Upper lobe of right lung (tissue), 1 donor: ENCODE data around the gene CHST2. TPM values are rescaled to one million over a fixed set of nuclear protein-coding genes. Genes with fewer than 3 reads are reported as not detected.

Experiments used
- ATAC-seq: fragments of 200-7000 bp; cut with Tn5 transposase; one replicate; pipeline ENCODE4 v1.9.1; 2020; ENCODE audit warnings: mild to moderate bottlenecking, moderate library complexity
- DNase-seq: peaks from one replicate; pipeline ENCODE4 v3.0.0-alpha.2; 2020
- H3K27ac ChIP-seq: fragments of 200-600 bp; one replicate; pipeline ENCODE4 v1.8.0; 2022
- H3K27me3 ChIP-seq: fragments of 200-600 bp; one replicate; pipeline ENCODE4 v1.8.0; 2022; ENCODE audit warnings: mild to moderate bottlenecking
- H3K36me3 ChIP-seq: fragments of 200-600 bp; one replicate; pipeline ENCODE4 v1.8.0; 2022
- H3K4me1 ChIP-seq: fragments of 200-600 bp; one replicate; pipeline ENCODE4 v1.8.0; 2022
- H3K4me3 ChIP-seq: fragments of 200-600 bp; one replicate; pipeline ENCODE4 v1.8.0; 2022; ENCODE audit warnings: mild to moderate bottlenecking
- H3K9me3 ChIP-seq: fragments of 200-600 bp; one replicate; pipeline ENCODE4 v1.8.0; 2022
- intact Hi-C: fragments of 100-400 bp; cut with DNase I; formaldehyde crosslinking; loops from one replicate; pipeline ENCODE4 v1.11.0; 2022
- total RNA-seq: library from RNA; stranded (reverse); fragmentation: NEBNext Ultra II Directional; extraction: Animal tissue kit (Norgen Biotek cat#: 25700); gene quantifications from one replicate; pipeline ENCODE4 v1.2.1, GENCODE V29; 2021
- TF ChIP-seq, protein P1 (sequence below): fragments of 200-600 bp; IDR thresholded peaks from one replicate; pipeline ENCODE4 v1.8.0; 2022; ENCODE audit warnings: antibody characterized with exemption
- donor health status: DM: no; HTN: yes; CAD: no; lungs with severe emphysema.

CHST2 gene
- total RNA-seq, 1 donor from 2014 or later = 8.2 TPM

DNA sequence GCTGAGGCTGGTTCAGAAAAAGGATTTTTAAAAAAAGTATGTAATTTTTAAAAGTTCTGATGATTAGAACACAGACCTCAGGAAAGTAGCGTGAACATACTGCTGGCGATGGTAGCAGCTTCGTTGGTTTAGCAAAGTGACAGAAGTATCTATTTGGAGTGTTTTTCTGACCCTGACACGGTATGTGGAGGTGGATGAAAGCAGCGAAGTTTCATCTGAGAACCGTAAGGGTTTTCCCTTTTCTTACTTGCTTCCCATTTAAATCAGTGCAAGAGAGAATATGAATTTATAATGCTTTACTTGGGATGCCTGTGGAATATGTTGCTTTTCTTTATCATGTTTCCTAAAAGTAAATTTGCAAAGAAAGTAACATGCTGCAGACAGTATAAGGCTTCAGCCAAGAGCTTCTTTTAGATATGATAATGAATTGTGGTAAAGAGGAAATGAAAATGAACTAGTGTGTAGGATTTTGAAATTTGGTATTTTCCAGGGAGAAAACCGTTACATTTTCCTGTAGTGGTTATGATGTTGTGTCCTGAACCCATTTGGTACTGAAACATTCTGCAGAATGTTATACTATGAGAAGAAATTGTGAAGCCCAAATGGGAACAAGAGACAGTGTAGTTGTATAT lies 3.9 kb downstream of the CHST2 start:
- no peak overlapping the region for H3K4me3 ChIP-seq
- no peak for DNase-seq
- no peak overlapping the region for H3K27ac ChIP-seq

DNA sequence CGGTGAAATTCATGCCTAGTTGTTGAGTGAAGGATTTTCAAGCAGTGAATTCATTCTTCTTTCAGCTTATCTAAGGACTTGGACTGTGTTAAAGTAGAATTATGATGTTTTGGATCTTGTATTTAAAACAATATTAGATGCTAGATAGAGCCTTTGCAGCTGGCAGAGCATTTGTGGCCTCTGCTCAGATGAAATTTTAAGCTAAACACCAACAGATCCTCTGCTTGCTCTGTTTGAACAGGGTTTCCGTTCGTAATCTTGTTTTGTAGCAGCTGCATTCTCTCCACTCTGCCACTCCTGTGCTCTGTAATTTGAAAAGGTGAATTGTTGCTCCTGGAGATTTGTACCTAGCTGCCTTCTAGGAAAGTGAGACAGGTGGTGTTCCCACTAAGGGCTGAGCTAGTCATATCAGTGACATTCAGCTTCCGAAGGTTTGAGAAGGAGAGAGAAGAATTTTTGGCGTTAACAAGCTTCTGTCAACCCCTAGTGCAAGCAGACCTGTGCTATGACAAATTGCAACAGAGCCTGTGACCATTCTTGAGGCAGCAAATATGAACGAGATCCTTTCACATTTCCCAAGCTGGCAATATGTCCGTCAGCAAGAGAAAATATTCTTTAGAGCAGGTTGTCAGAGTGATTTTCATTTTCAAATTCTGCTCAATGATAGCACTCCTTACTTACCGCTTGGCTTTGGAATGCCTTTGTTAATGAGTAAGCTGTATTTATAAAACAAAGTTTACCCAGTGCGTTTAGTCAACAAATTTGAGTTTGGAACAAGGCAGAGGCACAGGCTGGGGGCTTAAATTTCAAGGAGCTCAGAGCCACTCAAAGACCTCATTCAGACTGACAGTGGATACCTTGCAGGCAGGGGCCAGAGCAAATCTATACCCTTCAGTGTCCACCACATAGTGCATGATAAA lies 5.3 kb downstream of the CHST2 start:
- no peak for ATAC-seq
- peak overlapping the region; percentile 17 for H3K4me3 ChIP-seq

More for the DNA sequence above, 3.9 kb downstream of the CHST2 start:
- ATAC-seq = no peak
- intact Hi-C loops = no loop called here
- Histone ChIP-seq H3K4me1 (peaks cover 16% of the 10 kb centered on the region), H3K27me3 (no peaks in the 10 kb centered on the region), H3K36me3 (no peaks in the 10 kb centered on the region), H3K9me3 (no peaks in the 10 kb centered on the region)
- TF ChIP-seq, protein P1, sequence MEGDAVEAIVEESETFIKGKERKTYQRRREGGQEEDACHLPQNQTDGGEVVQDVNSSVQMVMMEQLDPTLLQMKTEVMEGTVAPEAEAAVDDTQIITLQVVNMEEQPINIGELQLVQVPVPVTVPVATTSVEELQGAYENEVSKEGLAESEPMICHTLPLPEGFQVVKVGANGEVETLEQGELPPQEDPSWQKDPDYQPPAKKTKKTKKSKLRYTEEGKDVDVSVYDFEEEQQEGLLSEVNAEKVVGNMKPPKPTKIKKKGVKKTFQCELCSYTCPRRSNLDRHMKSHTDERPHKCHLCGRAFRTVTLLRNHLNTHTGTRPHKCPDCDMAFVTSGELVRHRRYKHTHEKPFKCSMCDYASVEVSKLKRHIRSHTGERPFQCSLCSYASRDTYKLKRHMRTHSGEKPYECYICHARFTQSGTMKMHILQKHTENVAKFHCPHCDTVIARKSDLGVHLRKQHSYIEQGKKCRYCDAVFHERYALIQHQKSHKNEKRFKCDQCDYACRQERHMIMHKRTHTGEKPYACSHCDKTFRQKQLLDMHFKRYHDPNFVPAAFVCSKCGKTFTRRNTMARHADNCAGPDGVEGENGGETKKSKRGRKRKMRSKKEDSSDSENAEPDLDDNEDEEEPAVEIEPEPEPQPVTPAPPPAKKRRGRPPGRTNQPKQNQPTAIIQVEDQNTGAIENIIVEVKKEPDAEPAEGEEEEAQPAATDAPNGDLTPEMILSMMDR = no peak

DNA sequence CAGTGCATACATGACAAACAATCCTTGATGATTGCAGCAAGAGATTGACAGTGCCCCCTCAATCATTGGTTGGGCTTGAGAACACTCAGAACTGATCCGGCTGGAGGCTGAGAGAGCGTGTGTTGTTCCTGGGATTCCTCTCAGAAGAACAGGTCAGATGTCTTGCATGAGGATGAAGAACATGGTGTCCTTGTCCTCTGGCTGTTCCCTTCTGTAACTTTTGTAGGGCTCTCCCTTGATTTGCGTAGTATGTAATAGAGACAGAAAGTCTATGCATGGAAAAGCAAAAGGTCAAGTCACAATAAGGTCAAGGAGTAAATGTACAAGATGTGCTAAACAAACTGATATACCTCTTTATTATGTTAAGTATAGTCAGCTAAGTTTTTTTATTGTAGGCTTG lies 8.2 kb downstream of the CHST2 start:
- DNase-seq (no peak), ATAC-seq (peak; percentile 17)
- Histone ChIP-seq H3K4me3 (no peak overlapping the region), H3K27me3 (no peaks in the 10 kb centered on the region), H3K36me3 (no peaks in the 10 kb centered on the region), H3K4me1 (peaks cover 3% of the 10 kb centered on the region), H3K9me3 (no peaks in the 10 kb centered on the region), H3K27ac (no peak overlapping the region)
- intact Hi-C loops = no loop called here
- TF ChIP-seq, protein P1 = no peak

More for the DNA sequence above, 5.3 kb downstream of the CHST2 start:
- intact Hi-C loops = no loop called here
- DNase-seq = no peak
- no peaks in the 10 kb centered on the region for H3K27me3 ChIP-seq
- peaks cover 10% of the 10 kb centered on the region for H3K4me1 ChIP-seq
- TF ChIP-seq, protein P1 = no peak
- no peaks in the 10 kb centered on the region for H3K9me3 ChIP-seq
- H3K36me3 ChIP-seq = no peaks in the 10 kb centered on the region
- no peak overlapping the region for H3K27ac ChIP-seq

DNA sequence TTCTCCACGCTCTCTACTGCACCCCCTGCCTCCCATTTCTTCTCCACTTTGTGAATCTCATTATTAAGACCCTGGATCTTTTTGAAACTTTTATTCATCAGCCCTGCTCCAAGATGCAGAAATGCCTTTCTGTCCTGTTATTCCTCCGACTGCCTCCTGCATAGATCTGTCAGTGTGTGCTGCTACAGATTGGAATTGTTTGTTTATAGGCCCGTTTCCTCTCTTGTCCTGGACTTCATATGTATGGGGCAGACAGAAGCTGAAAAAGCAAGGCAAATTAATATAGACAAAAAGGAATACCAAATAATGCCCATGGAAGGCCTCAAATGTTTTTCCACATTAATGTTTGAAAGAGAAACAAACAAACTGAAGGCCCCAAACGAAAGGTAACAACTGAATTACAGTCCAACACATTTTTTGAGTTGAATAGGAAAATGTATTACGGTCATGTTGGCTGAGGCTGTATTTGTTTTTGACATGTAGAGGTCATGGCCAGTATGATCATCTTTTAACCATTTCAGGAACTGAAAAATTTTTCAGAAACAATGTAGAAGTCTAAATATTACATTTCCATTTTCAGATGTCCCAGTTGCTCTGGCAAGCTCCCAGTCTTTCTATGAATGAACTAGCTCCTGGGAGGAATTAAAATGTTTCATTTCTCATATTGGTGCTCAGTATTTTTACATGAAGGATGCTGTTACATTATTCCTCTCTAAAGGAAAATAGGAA lies 8.8 kb downstream of the CHST2 start:
- Histone ChIP-seq H3K27ac (no peak overlapping the region), H3K27me3 (no peaks in the 10 kb centered on the region), H3K36me3 (no peaks in the 10 kb centered on the region), H3K4me3 (no peak overlapping the region), H3K4me1 (peaks cover 3% of the 10 kb centered on the region), H3K9me3 (no peaks in the 10 kb centered on the region)
- DNase-seq (no peak), ATAC-seq (no peak)
- TF ChIP-seq, protein P1 = no peak
- intact Hi-C loops = no loop called here

DNA sequence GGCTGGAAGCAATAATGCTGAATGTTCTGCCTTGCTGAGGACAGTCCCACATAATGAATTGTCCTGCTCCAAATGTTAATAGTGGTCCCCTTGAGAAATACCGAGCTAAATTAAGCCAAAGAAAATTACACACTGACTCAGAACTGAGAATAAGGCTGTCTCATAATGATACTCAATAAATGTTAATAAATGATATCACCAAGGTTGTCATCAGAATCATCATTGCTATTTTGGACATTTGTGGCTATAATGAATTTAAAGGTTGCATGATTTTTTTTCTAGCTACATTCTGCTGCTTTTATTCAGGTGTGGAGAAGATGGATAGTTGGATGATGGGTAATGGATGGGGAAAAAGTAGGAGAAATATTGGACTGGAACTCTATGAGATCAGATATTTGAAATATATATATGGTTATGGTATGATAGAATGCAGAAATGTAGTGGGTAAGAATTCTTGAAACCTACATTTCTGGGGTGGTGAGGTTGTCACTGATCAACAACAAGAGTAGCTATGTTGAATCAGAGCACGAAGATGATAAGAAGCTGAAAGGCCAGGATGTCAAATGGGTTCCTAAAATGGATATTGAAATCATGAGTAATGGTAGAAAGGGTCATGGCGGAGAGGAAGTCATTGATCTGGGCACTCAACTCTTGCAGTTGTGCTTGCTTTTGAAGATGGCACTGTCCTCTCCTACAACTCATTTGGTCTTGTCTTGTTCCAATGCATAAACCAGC lies 12.8 kb downstream of the CHST2 start:
- TF ChIP-seq, protein P1 = no peak
- Histone ChIP-seq H3K4me1 (no peaks in the 10 kb centered on the region), H3K4me3 (no peak overlapping the region), H3K36me3 (no peaks in the 10 kb centered on the region), H3K27ac (no peak overlapping the region), H3K9me3 (no peaks in the 10 kb centered on the region), H3K27me3 (no peaks in the 10 kb centered on the region)
- ATAC-seq = no peak
- intact Hi-C loops = no loop called here
- no peak for DNase-seq
